ENCODE measurements around the gene PCARE.

The PCARE gene

GRCh38 chr2:29032189-29032588, 42.1 kb downstream of the PCARE start:
- DNase-seq = no peak

DNA sequence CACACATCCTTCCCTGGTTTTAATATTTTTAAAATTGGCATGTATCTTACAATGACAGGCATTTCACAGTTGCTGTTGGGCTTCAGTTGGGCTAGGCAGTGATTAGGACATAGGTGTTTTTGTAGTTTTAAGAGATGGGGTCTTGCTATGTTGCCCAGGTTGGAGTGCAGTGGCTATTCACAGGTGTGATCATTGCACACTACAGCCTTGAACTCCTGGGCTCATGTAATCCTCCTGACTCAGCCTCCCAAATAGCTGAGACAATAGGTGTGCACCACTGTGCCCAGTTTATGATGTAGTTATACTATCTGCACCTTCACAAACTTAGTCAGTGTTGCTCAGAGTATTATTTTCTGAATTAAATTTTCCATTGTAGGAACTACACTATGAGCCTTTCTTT, 43.3 kb downstream of the PCARE start:
- no peak for DNase-seq

- DNase-seq = no peak
These were observed 48.6 kb downstream of the PCARE start for GRCh38 chr2:29025711-29026110.

DNA sequence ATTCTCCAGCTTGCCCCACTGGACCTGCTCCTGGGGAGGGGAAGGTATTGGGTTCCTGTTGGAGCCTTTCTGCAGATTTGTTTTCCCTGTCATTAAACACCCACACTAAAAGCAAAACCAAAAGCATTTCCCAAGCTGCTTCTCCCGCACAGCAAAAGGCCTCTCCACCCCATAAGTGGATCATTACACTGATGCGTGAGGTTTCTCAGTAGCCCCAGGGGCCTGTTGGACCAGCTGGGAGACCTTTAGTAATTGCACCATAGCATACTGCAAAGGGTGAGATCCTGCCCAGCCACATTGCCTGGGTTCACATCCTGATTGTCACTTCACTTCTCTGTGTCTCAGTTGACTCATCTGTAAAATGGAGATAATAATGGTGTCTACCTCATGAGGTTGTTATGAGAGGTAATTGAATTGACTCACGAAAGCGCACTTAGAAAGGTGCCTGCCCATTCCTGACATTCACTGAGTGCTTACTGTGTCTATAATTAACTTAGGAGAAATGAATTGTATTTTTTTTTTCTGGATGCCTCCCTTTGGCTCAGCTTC, 49.4 kb downstream of the PCARE start:
- peak; percentile 94 for DNase-seq

GRCh38 chr2:29023188-29023587, 51.1 kb downstream of the PCARE start:
- DNase-seq = no peak

DNA sequence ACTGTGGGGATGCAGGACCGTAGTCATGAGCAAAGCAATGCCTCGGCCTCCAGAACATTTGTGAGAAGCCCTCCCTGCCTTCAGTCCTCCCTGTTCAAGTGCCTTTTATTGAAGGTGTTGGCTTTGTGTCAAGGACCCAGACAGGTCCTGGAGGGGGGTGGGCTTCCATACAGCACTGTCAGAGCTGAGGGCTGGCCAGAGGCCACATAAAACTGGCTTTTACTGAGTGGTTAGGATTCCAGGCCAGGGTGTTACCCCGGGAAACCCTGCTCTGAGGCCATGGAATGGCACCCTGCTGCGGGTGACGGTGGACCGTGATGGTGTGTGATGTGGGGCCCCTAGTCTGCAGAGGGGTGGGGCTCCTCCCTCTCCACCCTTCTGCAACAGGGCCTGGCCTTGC, 51.6 kb downstream of the PCARE start:
- DNase-seq = peak; percentile 68

GRCh38 chr2:29021886-29022285, 52.4 kb downstream of the PCARE start:
- DNase-seq = no peak

DNA sequence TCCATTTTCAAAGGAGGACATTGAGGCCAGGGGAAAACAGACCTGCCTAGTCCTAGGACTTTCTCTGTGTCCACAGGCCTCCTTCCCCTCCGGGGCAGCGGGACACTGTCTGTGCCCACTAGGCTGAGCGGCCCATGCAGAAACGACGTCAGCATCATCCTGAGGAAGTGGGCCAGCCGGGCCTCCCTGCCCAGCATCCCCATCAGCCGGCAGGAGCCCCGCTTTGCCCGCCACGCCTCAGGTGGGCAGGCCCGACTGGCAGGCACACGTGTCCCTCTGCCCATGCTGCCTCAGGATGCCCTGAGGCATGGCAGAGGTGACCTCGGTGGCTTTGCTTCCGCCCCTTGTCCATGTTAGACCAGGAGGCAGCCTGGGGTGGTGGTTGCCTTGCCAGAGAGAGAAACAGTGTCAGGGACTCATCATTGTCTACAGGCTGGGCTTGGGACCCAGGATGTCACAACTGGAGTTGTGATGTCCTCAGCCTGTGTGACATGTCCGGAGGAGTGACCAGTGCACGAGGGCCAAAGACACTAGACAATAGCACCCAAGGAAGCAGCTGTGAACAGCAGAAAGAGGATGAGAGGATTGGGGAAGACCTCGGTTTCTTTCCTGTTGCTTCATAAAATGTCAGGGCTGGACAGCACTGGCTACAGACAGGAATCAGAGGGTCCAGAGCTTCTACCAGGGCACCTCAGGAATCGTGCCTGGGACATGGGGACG, 56.4 kb downstream of the PCARE start:
- no peak for DNase-seq

GRCh38 chr2:29016504-29016903, 57.8 kb downstream of the PCARE start:
- DNase-seq = no peak

DNA sequence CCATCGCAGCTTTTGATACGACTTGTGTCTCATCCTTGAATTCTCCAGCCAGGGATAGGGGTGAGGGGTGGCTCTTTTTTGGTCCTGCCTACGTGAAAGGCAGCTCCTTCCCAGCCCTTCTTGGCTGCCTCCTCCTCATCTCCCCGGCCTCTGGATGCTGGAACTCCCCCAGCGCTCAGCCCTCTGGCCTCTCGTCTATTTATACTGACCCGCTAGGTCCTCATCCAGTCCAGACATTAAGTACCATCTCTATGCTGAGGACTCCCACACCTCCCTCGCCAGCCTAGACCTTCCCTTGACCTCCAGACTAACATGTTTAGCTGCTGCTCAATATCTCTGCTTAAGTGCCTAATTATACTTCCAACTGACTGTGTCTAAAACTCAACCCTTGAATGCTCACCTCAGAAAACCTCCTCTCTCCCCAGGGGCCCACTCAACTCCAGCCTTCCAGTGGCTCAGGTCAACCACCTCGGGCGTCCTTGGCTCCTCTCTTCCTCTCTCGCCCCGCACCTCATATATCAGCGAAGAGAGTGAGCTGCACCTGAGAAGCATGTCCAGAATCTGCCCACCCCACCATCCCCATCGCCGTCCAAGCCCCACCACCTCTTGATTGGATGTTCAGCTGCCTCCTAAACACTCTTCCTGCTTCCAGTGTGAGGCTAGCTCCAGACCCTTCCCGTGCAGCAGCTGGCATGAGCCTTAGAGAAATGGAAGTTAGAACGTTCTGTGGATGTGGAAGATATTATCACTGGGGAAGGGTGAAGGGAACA, 58.4 kb downstream of the PCARE start:
- DNase-seq = no peak

DNA sequence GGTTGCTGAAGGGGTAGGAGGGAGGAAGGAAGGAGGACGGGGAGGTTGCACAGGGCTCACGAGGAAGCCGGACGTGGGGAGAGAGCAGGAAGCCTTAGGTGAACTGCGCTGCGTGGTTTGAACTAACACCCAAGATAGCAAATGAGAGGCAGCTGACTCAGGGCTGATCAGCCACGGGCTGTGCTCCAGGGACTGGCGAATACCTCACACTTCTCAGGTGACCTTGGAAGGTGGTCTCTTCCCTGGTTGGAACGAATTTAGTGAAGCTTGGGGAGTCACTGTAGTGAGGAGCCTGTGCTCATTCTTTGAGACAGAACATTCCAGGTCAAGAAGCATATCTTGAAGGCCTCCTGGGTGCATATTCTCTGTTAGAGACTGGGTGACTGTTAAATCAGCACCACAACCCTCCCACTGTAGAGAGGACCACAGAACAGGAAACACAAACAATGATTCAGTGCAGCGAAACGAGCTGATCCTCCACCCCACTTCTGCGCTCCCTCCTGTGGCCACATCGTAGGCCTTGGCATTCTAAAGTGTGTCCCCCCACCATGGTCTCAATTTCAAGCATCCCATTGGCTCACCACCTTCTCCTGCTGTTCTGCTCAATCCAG, 59.4 kb downstream of the PCARE start:
- no peak for DNase-seq

DNA sequence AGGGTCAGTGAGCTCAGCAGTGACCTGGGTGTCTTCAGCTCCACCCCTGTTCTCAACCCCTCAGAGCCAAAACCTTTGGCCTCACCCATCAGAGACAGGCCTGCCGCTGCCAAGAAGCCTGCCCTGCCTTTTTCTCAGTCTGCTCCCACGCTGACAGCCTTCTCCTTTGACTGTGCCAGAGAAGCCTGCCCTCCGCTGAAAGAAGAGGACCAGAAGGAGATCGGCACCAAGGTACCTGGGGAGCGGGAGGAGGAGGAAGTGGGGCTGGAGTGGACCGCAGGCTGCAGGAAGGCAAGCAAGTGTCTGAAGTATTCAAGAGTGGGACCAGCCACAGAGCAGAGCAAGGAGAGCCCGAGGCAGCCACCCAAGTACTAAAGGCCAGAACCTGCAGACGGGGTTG, 60.0 kb downstream of the PCARE start:
- no peak for DNase-seq

GRCh38 chr2:29013057-29013780, 61.1 kb downstream of the PCARE start:
- DNase-seq = no peak

GRCh38 chr2:29012211-29012681, 62.1 kb downstream of the PCARE start:
- no peak for DNase-seq

Data from islet precursor cell (in vitro differentiated cells).